ENCODE measurements around the gene RABGAP1L.

RABGAP1L gene

DNA sequence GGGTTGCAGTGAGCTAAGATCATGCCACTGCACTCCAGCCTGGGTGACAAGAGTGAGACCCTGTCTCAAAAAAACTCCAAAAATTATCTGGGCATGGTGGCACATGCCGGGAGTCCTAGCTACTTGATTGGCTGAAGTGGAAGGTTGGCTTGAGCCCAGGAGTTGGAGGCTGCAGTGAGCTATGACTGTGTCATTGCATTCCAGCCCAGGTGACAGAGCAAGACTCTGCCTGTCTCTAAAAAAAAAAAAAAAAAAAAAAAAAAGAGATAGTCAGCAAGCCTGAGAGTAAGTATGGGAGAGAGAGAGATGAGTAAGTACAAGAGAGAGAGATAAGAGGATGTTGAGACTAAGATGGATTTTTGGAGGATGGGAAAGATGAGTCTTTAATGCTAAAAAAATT, 659.6 kb downstream of the RABGAP1L start:
- H3K27me3 ChIP-seq (ENCODE audit: insufficient read depth, low read depth), result no peaks in the 10 kb centered on the region
- no peaks in the 10 kb centered on the region for H3K36me3 ChIP-seq (ENCODE audit: insufficient read depth)

DNA sequence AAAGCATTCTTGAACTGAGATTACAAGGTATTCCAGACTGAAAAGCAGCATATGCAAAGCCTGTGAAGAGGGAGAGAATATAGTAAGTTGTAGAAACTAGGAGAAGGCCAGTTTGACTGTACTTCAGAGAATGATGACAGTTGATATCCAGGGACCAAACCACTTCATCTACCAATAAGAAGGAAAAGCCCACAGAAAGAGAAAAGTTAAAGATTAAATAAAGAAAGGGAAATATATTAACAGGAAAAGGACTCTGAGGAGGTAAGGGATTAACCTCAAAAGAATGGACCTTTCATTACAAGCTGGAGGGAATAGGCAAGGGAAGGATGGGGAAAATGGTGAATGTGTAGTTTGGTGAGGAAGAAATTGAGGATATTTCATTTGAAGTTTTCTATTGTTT, 660.3 kb downstream of the RABGAP1L start:
- Histone ChIP-seq H3K4me1 (ENCODE audit: low read depth, poor library complexity, severe bottlenecking) (peaks cover 71% of the 10 kb centered on the region), H4K20me1 (ENCODE audit: insufficient read depth) (no peaks in the 10 kb centered on the region), H3K36me3 (ENCODE audit: insufficient read depth) (no peaks in the 10 kb centered on the region), H3K4me2 (peak overlapping the region; percentile 7; the same call in 1 of the 2 replicates), H3K27ac (no peak overlapping the region), H3K27me3 (ENCODE audit: insufficient read depth, low read depth) (no peaks in the 10 kb centered on the region), H3K9ac (no peak overlapping the region), H2AFZ (ENCODE audit: low read depth) (no peak overlapping the region), H3K4me3 (IDR thresholded peaks at IDR 0.05; ENCODE audit: insufficient read depth, low read depth, low read length) (no peak overlapping the region), H3K79me2 (ENCODE audit: insufficient read depth, low read depth) (no peaks in the 10 kb centered on the region)
- TF ChIP-seq, protein P1, sequence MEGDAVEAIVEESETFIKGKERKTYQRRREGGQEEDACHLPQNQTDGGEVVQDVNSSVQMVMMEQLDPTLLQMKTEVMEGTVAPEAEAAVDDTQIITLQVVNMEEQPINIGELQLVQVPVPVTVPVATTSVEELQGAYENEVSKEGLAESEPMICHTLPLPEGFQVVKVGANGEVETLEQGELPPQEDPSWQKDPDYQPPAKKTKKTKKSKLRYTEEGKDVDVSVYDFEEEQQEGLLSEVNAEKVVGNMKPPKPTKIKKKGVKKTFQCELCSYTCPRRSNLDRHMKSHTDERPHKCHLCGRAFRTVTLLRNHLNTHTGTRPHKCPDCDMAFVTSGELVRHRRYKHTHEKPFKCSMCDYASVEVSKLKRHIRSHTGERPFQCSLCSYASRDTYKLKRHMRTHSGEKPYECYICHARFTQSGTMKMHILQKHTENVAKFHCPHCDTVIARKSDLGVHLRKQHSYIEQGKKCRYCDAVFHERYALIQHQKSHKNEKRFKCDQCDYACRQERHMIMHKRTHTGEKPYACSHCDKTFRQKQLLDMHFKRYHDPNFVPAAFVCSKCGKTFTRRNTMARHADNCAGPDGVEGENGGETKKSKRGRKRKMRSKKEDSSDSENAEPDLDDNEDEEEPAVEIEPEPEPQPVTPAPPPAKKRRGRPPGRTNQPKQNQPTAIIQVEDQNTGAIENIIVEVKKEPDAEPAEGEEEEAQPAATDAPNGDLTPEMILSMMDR (conservative IDR thresholded peaks at IDR 0.05; ENCODE audit: low read depth, low read length), result no peak

More for the DNA sequence above, 659.6 kb downstream of the RABGAP1L start:
- Histone ChIP-seq H3K4me3 (IDR thresholded peaks at IDR 0.05; ENCODE audit: insufficient read depth, low read depth, low read length) (no peak overlapping the region), H3K4me1 (ENCODE audit: low read depth, poor library complexity, severe bottlenecking) (peaks cover 71% of the 10 kb centered on the region), H4K20me1 (ENCODE audit: insufficient read depth) (no peaks in the 10 kb centered on the region), H3K79me2 (ENCODE audit: insufficient read depth, low read depth) (no peaks in the 10 kb centered on the region), H3K9ac (no peak overlapping the region), H2AFZ (ENCODE audit: low read depth) (no peak overlapping the region), H3K4me2 (peak overlapping the region; percentile 7; the same call in 1 of the 2 replicates), H3K27ac (no peak overlapping the region)
- TF ChIP-seq, protein P1 (conservative IDR thresholded peaks at IDR 0.05; ENCODE audit: low read depth, low read length), result no peak

DNA sequence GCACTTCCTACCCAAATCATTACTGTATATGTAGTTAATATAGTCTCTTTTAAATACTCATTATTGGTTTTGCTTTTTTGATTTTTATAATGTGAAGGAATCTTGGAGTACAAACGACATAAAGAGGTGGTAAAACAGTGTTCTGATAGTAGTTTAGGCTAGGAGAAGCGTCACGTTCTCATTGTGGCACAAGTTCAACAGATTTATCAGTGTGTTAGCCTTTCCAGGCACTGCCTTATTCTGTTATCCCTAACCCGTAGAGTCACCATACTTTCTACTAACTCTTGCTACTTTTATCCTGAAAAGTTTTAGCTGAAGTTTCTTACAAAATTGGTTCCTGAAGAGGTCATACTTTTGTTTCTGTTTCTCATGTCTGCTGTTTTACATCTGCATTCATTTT, 665.8 kb downstream of the RABGAP1L start:
- Histone ChIP-seq H3K4me2 (peak overlapping the region; percentile 72), H3K79me2 (ENCODE audit: insufficient read depth, low read depth) (no peaks in the 10 kb centered on the region)

DNA sequence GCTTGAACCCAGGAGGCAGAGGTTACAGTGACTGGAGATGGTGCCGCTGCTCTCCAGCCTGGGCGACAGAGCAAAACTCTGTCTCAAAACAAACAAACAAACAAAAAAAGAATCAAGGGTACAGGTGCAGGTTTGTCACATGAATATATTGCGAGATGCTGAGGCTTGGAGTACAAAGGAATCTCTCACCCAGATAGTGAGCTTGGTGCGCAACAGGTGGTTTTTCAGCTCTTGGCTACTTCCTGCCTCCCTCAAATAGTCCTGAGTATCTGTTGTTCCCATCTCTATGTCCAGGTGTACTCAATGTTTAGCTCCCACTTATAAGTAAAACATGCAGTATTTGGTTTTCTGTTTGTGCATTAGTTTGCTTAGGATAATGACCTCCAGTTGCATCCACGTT, 666.5 kb downstream of the RABGAP1L start:
- no peaks in the 10 kb centered on the region for H3K36me3 ChIP-seq (ENCODE audit: insufficient read depth)
- H4K20me1 ChIP-seq (ENCODE audit: insufficient read depth), result no peaks in the 10 kb centered on the region
- peak overlapping the region; percentile 80 for H3K27ac ChIP-seq
- no peaks in the 10 kb centered on the region for H3K27me3 ChIP-seq (ENCODE audit: insufficient read depth, low read depth)
- no peak overlapping the region for H3K4me3 ChIP-seq (IDR thresholded peaks at IDR 0.05; ENCODE audit: insufficient read depth, low read depth, low read length)
- peak overlapping the region; percentile 72 for H3K4me2 ChIP-seq
- TF ChIP-seq, protein P1 (conservative IDR thresholded peaks at IDR 0.05; ENCODE audit: low read depth, low read length), result no peak
- peak overlapping the region; percentile 23; the same call in 1 of the 2 replicates for H3K9ac ChIP-seq
- H3K79me2 ChIP-seq (ENCODE audit: insufficient read depth, low read depth), result no peaks in the 10 kb centered on the region
- peaks cover 74% of the 10 kb centered on the region for H3K4me1 ChIP-seq (ENCODE audit: low read depth, poor library complexity, severe bottlenecking)
- no peak overlapping the region for H2AFZ ChIP-seq (ENCODE audit: low read depth)

More for the DNA sequence above, 665.8 kb downstream of the RABGAP1L start:
- Histone ChIP-seq H3K9ac (no peak overlapping the region), H3K27me3 (ENCODE audit: insufficient read depth, low read depth) (no peaks in the 10 kb centered on the region), H3K4me3 (IDR thresholded peaks at IDR 0.05; ENCODE audit: insufficient read depth, low read depth, low read length) (no peak overlapping the region), H3K36me3 (ENCODE audit: insufficient read depth) (no peaks in the 10 kb centered on the region), H3K4me1 (ENCODE audit: low read depth, poor library complexity, severe bottlenecking) (peaks cover 74% of the 10 kb centered on the region), H3K27ac (peak overlapping the region; percentile 80), H4K20me1 (ENCODE audit: insufficient read depth) (no peaks in the 10 kb centered on the region), H2AFZ (ENCODE audit: low read depth) (no peak overlapping the region)
- TF ChIP-seq, protein P1 (conservative IDR thresholded peaks at IDR 0.05; ENCODE audit: low read depth, low read length), result no peak
